Tibial artery (tissue), 4 donors: ENCODE results near the gene MUC20.
A peak's percentile ranks its signal among the peaks of the same experiment; 100 is the strongest.

ENCODE experiments used
- DNase-seq, 2 donors: peaks; one replicate each; pipeline ENCODE4 v3.0.0-alpha.2; 2019
- H3K27ac ChIP-seq, 2 donors: fragments of 200-600 bp; sonication (generic) in 1 of 2; 1 replicate in 1 of 2; 2 replicates in 1 of 2; pipeline ENCODE4 v1.5.1; 2018 to 2019; ENCODE audit warnings: mild to moderate bottlenecking in 1 of 2
- H3K27me3 ChIP-seq, 2 donors: fragments of 200-600 bp; sonication (generic) in 1 of 2; one replicate each; pipeline versions ENCODE4 v1.5.1 to v1.6.0; 2016 to 2019
- H3K36me3 ChIP-seq, 3 donors: fragments of 200-600 bp; sonication (generic) in 2 of 3; one replicate each; pipeline ENCODE4 v1.5.1; 2016 to 2019; ENCODE audit warnings: mild to moderate bottlenecking in 2 of 3
- H3K4me1 ChIP-seq, 4 donors: fragments of 200-600 bp; sonication (generic) in 2 of 4; 1 replicate in 3 of 4; 2 replicates in 1 of 4; pipeline ENCODE4 v1.5.1; 2016 to 2019
- H3K4me3 ChIP-seq, 2 donors: fragments of 200-600 bp; sonication (generic) in 1 of 2; 1 replicate in 1 of 2; 2 replicates in 1 of 2; pipeline ENCODE4 v1.5.1; 2018 to 2019; ENCODE audit warnings: mild to moderate bottlenecking in 2 of 2
- H3K9me3 ChIP-seq, 3 donors: fragments of 200-600 bp; sonication (generic) in 1 of 3; one replicate each; pipeline ENCODE4 v1.5.1; 2016 to 2019
- intact Hi-C: fragments of 100-400 bp; cut with DNase I; formaldehyde crosslinking; loops from one replicate; pipeline ENCODE4 v1.15.0; 2023; ENCODE audit warnings: low total_unique reads
- TF ChIP-seq, protein P1 (sequence below), 2 experiments: fragments of 200-600 bp in 1 of 2; fragments of 450-650 bp in 1 of 2; IDR thresholded peaks; one replicate each; pipeline ENCODE4 v1.5.1; 2017 to 2019; ENCODE audit warnings: antibody characterized with exemption in 2 of 2, mild to moderate bottlenecking in 1 of 2, moderate library complexity in 1 of 2

The MUC20 gene

DNA sequence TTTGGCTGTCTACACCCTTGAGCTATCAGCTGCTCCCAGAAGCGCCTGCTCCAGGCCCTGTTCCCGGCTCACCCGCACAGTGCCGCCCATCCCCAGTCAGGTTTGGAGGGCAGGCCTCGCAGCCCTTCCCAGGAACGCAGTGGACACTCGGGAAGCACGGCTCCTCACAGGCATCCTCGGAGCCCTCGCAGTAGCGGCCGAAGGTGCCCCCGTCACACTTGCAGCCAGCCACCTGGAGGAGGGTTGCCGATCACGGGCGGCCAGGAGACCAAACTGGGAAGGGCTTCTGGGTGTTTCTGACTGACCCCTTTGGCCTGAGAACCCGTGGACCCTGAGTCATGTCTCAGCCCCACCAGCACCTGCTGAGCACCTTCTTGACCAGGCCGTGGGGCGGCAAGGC lies 33.4 kb downstream of the MUC20 start:
- Histone ChIP-seq H3K27ac (no peak overlapping the region), H3K4me3 (no peak overlapping the region), H3K4me1 (peaks cover 0 to 10% (median 0%) of the 10 kb centered on the region in 4 donors), H3K9me3 (no peaks in the 10 kb centered on the region), H3K27me3 (peaks cover 0 to 45% of the 10 kb centered on the region in 2 donors), H3K36me3 (no peaks in the 10 kb centered on the region)
- TF ChIP-seq, protein P1, sequence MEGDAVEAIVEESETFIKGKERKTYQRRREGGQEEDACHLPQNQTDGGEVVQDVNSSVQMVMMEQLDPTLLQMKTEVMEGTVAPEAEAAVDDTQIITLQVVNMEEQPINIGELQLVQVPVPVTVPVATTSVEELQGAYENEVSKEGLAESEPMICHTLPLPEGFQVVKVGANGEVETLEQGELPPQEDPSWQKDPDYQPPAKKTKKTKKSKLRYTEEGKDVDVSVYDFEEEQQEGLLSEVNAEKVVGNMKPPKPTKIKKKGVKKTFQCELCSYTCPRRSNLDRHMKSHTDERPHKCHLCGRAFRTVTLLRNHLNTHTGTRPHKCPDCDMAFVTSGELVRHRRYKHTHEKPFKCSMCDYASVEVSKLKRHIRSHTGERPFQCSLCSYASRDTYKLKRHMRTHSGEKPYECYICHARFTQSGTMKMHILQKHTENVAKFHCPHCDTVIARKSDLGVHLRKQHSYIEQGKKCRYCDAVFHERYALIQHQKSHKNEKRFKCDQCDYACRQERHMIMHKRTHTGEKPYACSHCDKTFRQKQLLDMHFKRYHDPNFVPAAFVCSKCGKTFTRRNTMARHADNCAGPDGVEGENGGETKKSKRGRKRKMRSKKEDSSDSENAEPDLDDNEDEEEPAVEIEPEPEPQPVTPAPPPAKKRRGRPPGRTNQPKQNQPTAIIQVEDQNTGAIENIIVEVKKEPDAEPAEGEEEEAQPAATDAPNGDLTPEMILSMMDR (IDR thresholded peaks at IDR 0.05), result no peak
- no peak for DNase-seq
- intact Hi-C loops, result no loop called here

DNA sequence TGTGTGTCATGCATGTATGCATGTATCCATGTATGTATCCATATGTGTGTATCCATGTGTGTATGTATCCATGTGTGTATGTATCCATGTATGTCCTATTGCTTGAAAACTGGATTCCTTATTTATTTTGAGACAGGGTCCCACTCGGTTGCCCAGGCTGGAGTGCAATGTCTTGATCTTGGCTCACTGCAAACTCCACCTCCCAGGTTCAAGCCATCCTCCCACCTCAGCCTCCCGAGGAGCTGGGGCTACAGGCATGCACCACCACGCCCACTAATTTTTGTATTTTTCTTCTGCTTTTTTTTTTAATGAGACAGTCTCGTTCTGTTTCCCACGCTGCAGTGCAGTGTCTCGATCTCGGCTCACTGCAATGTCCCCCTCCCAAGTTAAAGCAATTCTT lies 34.1 kb downstream of the MUC20 start:
- DNase-seq, result no peak
- Histone ChIP-seq H3K36me3 (no peaks in the 10 kb centered on the region), H3K4me1 (peaks cover 0 to 10% (median 0%) of the 10 kb centered on the region in 4 donors), H3K27me3 (peaks cover 0 to 48% of the 10 kb centered on the region in 2 donors), H3K4me3 (no peak overlapping the region), H3K27ac (no peak overlapping the region), H3K9me3 (no peaks in the 10 kb centered on the region)
- intact Hi-C loops, result no loop called here
- TF ChIP-seq, protein P1 (IDR thresholded peaks at IDR 0.05), result no peak

DNA sequence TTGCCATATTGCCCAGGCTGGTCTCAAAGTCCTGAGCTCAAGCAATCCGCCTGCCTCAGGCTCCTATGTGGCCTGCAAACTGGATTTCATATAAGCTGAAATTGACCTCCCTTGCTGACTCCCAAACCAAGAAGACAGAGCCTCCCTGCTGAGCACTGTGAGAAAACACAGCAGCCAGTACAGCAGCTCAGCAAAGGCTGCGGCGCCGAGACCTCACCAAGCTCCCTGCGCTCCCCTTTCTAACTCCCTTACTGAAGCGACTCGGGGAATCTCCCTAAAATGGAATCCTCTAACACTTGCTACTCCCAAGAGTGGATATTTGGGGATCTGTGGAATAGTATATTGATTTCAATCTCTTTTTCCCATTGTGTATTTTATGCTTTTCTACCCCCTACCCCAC lies 34.6 kb downstream of the MUC20 start:
- H3K4me1 ChIP-seq, result peaks cover 0 to 10% (median 0%) of the 10 kb centered on the region in 4 donors
- H3K36me3 ChIP-seq, result no peaks in the 10 kb centered on the region
- H3K4me3 ChIP-seq, result no peak overlapping the region
- H3K27me3 ChIP-seq, result peaks cover 0 to 50% of the 10 kb centered on the region in 2 donors
- intact Hi-C loops, result no loop called here
- H3K27ac ChIP-seq, result no peak overlapping the region
- H3K9me3 ChIP-seq, result no peaks in the 10 kb centered on the region
- peak in 1 of 2 donors; percentile 41 for DNase-seq
- TF ChIP-seq, protein P1 (IDR thresholded peaks at IDR 0.05), result no peak

DNA sequence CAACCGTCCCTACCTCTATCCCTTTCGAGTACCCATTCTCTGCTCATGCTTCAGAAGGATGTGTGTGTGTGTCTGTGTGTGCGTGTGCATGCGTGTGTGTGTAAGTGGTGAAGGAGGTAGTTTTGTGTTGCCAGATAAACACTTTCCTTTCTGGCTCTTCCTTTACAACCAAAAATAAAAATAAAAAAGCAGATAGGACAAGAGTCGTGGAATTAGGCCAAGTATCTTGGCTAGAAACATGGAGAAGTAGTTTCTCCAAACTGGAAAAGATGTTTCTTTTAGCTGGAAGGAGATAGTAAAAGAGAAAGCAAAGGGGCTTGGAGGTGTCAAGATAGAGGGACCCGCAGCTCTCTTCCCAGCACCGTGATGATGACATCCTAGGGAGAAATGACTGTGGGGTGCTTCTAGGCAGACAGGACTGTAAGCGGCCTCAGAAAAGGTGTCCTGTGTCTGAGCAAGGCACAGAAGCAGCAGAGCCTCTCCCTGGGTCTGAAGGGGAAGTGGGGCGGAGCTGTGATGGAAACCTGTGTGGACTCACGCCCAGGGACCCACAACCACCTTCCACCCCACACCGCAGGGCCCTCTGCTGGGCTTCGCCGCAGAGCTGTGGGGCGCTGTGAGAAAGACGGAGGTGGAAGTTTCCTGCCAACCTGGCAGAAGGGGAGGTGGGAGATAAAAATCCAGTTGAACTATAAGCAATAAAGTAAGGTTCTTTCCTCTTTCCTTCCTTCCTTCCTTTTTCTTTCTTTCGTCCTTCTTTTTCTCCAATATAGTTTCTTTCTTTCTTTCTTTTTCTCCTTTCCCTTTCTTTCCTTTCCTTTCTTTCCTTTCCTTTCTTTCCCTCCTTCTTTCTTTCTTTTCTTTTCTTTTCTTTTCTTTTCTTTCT lies 35.3 kb downstream of the MUC20 start:
- Histone ChIP-seq H3K4me1 (peaks cover 0 to 10% (median 0%) of the 10 kb centered on the region in 4 donors), H3K27me3 (peaks cover 0 to 54% of the 10 kb centered on the region in 2 donors), H3K4me3 (no peak overlapping the region), H3K9me3 (no peaks in the 10 kb centered on the region), H3K27ac (no peak overlapping the region), H3K36me3 (no peaks in the 10 kb centered on the region)
- DNase-seq, result peak in 1 of 2 donors; percentile 11
- intact Hi-C loops, result no loop called here
- TF ChIP-seq, protein P1 (IDR thresholded peaks at IDR 0.05), result no peak

DNA sequence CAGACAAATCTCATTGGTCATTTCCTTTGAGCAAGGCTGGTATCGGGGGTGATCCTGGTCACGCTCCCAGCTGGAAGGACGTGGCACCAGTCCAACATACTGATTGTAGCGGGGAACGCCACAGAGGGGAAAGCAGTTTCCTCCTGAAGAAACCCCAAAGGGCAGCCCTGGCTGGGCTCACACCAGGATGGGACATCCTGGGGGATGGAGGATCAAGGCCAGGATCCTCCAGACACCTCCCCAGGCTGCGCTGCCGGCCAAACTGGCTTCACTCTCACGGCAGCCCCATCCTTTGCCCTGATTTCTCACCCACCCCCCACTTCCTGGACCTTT lies 36.6 kb downstream of the MUC20 start:
- H3K4me1 ChIP-seq, result peaks cover 0 to 17% (median 0%) of the 10 kb centered on the region in 4 donors
- intact Hi-C loops, result no loop called here
- no peak overlapping the region for H3K27ac ChIP-seq
- TF ChIP-seq, protein P1 (IDR thresholded peaks at IDR 0.05), result no peak
- peaks cover 0 to 55% of the 10 kb centered on the region in 2 donors for H3K27me3 ChIP-seq
- no peaks in the 10 kb centered on the region for H3K36me3 ChIP-seq
- DNase-seq, result peak in 1 of 2 donors; percentile 32
- no peak overlapping the region for H3K4me3 ChIP-seq
- H3K9me3 ChIP-seq, result no peaks in the 10 kb centered on the region
